SIG-M5 (cell line): Measurements from ENCODE around the gene ADARB2.
"Not testable (repeated sequence)": the region's sequence is repeated elsewhere in the genome, so short reads cannot be mapped to it uniquely, and the experiment has no call there.

Experiments
- DNase-seq: peaks from one replicate; lab custom pipeline; 2025; lab: John Stamatoyannopoulos, UW

ADARB2 gene

GRCh38 chr10:1409392-1409791 is 327.9 kb downstream of the ADARB2 start:
- DNase-seq, result no peak

GRCh38 chr10:1408651-1409367 is 328.5 kb downstream of the ADARB2 start:
- DNase-seq, result no peak

- no peak for DNase-seq
Measured at GRCh38 chr10:1406967-1407945, 330.1 kb downstream of the ADARB2 start.

- DNase-seq, result no peak
Measured at GRCh38 chr10:1406132-1406966, 331.0 kb downstream of the ADARB2 start.

- DNase-seq, result no peak
Measured at GRCh38 chr10:1404323-1405260, 332.7 kb downstream of the ADARB2 start.

GRCh38 chr10:1403508-1404322 is 333.6 kb downstream of the ADARB2 start:
- no peak for DNase-seq

- DNase-seq, result no peak
Measured at GRCh38 chr10:1402816-1403507, 334.4 kb downstream of the ADARB2 start.

GRCh38 chr10:1402016-1402770 is 335.1 kb downstream of the ADARB2 start:
- DNase-seq, result no peak

- no peak for DNase-seq
Measured at GRCh38 chr10:1401071-1401965, 336.0 kb downstream of the ADARB2 start.

GRCh38 chr10:1400101-1401070 is 336.9 kb downstream of the ADARB2 start:
- DNase-seq, result no peak

GRCh38 chr10:1399431-1400100 is 337.8 kb downstream of the ADARB2 start:
- no peak for DNase-seq

- no peak for DNase-seq
Measured at GRCh38 chr10:1398626-1399410, 338.5 kb downstream of the ADARB2 start.

GRCh38 chr10:1398116-1398515 is 339.2 kb downstream of the ADARB2 start:
- DNase-seq, result not testable (repeated sequence)

- no peak for DNase-seq
Measured at GRCh38 chr10:1396297-1396635, 341.1 kb downstream of the ADARB2 start.
